ENCODE measurements around the gene ALDH4A1. TPM values are rescaled to one million over a fixed set of nuclear protein-coding genes. Genes with fewer than 3 reads are reported as not detected.

ALDH4A1 gene
- total RNA-seq, 1 donor from 2014 or later, result 35.9 TPM

DNA sequence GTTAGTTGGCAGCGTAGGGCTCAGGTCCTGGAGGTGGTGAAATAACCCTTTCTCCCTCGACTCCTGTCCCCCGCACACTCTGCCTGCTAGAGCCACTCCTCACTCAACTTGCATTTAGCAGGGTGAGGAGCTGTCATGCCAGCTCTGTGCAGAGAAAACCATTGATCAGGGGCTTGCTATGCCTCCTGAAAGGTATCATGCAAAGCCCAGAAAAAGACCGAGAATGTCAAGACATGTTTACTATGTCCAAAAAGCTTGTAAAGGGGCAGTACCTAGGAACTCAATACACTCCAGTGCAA is 18.0 kb downstream of the ALDH4A1 start:
- intact Hi-C loops (cut with micrococcal nuclease), result no loop called here
- no peaks in the 10 kb centered on the region for H3K27me3 ChIP-seq (ENCODE audit: low read depth)
- H3K4me3 ChIP-seq, result no peak overlapping the region
- peaks cover 29% of the 10 kb centered on the region for H3K36me3 ChIP-seq
- H3K27ac ChIP-seq (replicated peaks), result no peak overlapping the region
- H3K9me3 ChIP-seq (replicated peaks), result no peaks in the 10 kb centered on the region
- H3K4me1 ChIP-seq, result no peaks in the 10 kb centered on the region
- no peak for DNase-seq
- TF ChIP-seq, protein P1, sequence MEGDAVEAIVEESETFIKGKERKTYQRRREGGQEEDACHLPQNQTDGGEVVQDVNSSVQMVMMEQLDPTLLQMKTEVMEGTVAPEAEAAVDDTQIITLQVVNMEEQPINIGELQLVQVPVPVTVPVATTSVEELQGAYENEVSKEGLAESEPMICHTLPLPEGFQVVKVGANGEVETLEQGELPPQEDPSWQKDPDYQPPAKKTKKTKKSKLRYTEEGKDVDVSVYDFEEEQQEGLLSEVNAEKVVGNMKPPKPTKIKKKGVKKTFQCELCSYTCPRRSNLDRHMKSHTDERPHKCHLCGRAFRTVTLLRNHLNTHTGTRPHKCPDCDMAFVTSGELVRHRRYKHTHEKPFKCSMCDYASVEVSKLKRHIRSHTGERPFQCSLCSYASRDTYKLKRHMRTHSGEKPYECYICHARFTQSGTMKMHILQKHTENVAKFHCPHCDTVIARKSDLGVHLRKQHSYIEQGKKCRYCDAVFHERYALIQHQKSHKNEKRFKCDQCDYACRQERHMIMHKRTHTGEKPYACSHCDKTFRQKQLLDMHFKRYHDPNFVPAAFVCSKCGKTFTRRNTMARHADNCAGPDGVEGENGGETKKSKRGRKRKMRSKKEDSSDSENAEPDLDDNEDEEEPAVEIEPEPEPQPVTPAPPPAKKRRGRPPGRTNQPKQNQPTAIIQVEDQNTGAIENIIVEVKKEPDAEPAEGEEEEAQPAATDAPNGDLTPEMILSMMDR (IDR thresholded peaks at IDR 0.05; ENCODE audit: borderline replicate concordance), result no peak

DNA sequence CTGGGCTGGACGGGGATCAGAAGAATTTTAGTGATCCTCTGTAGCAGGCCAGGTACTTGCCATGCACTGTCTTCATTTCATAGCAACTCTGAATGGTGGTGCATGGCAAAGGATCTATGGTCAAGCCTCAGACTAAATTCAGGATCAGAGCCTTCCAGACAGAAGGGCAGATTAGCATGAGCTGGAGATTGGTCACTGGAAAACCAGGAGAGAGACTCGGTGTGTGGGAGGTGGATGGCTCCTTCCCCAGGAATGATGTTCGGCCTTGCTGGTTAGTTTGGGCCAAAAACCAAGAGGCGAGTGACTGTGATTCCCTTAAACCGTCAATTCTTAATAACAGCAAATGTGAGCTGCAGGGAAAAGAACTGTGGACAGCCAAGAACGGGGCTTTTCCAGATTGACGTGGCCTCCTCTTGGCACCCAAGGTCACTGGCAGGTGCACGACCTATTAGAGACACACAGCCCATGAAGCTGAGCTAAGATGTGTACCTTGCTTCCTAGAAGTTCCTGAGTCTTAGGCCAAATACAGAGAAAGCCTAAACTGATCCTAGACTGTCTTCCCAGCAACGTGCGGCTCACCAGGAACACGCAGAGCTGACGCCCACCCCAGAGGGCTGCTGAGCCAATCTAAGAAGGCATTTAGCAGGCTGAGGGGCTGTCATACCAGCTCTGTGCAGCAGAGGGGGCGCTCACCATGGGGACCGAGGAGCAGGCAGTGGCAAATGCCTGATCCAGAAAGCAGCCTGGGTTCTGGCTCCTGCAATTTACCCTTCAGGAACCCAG is 18.5 kb downstream of the ALDH4A1 start:
- Histone ChIP-seq H3K4me1 (no peaks in the 10 kb centered on the region), H3K27ac (replicated peaks) (no peak overlapping the region), H3K36me3 (peaks cover 24% of the 10 kb centered on the region), H3K27me3 (ENCODE audit: low read depth) (no peaks in the 10 kb centered on the region), H3K4me3 (no peak overlapping the region), H3K9me3 (replicated peaks) (no peaks in the 10 kb centered on the region)
- TF ChIP-seq, protein P1 (IDR thresholded peaks at IDR 0.05; ENCODE audit: borderline replicate concordance), result peak; percentile 96
- DNase-seq, result peak; percentile 78
- intact Hi-C loops (cut with micrococcal nuclease), result no loop called here

DNA sequence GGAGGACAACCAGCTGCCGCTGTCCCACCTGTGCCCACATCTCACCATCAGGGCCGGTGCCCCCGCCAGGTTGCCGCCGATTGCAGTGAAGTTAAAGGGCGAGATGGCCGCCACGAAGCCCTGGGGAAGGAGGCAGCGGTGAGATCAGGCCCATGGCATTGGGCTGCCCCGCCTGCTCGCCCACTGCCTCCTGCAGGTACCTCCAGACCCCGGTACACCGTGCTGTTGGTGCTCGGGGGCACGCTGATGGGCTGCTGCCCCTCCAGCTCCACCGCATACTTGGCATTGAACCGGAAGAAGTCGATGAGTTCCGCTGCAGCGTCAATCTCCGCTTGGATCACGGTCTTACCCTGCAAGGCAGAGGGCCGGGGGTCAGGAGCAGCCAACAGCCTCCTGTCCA is 19.3 kb downstream of the ALDH4A1 start:
- peaks cover 19% of the 10 kb centered on the region for H3K36me3 ChIP-seq

DNA sequence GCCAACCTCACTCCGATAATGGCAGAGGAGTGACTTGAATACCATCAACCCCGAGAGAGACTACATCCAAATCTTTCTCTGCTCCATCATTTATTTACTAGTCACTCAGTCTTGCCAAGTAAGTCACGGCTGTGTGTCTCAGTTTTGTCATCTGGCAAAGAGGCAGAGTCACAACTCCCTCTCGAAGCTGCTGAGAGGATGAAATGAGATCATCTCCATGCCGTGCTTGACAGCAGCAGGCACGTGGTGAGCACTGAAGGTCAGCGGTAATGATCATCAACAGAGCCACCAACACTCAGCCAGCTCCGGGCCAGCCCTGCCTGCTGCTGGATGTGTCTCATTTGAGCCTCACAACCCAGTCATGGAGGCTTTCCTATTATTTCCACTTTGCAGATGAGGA is 19.9 kb downstream of the ALDH4A1 start:
- no peak for DNase-seq
- H3K4me3 ChIP-seq, result no peak overlapping the region
- H3K9me3 ChIP-seq (replicated peaks), result no peaks in the 10 kb centered on the region
- H3K4me1 ChIP-seq, result no peaks in the 10 kb centered on the region
- H3K27ac ChIP-seq (replicated peaks), result no peak overlapping the region
- intact Hi-C loops (cut with micrococcal nuclease), result no loop called here
- TF ChIP-seq, protein P1 (IDR thresholded peaks at IDR 0.05; ENCODE audit: borderline replicate concordance), result no peak
- H3K27me3 ChIP-seq (ENCODE audit: low read depth), result no peaks in the 10 kb centered on the region
- H3K36me3 ChIP-seq, result peaks cover 19% of the 10 kb centered on the region

More for the DNA sequence above, 19.3 kb downstream of the ALDH4A1 start:
- Histone ChIP-seq H3K9me3 (replicated peaks) (no peaks in the 10 kb centered on the region), H3K27me3 (ENCODE audit: low read depth) (no peaks in the 10 kb centered on the region), H3K4me1 (no peaks in the 10 kb centered on the region), H3K27ac (replicated peaks) (no peak overlapping the region), H3K4me3 (no peak overlapping the region)
- TF ChIP-seq, protein P1 (IDR thresholded peaks at IDR 0.05; ENCODE audit: borderline replicate concordance), result no peak
- intact Hi-C loops (cut with micrococcal nuclease), result no loop called here
- no peak for DNase-seq

DNA sequence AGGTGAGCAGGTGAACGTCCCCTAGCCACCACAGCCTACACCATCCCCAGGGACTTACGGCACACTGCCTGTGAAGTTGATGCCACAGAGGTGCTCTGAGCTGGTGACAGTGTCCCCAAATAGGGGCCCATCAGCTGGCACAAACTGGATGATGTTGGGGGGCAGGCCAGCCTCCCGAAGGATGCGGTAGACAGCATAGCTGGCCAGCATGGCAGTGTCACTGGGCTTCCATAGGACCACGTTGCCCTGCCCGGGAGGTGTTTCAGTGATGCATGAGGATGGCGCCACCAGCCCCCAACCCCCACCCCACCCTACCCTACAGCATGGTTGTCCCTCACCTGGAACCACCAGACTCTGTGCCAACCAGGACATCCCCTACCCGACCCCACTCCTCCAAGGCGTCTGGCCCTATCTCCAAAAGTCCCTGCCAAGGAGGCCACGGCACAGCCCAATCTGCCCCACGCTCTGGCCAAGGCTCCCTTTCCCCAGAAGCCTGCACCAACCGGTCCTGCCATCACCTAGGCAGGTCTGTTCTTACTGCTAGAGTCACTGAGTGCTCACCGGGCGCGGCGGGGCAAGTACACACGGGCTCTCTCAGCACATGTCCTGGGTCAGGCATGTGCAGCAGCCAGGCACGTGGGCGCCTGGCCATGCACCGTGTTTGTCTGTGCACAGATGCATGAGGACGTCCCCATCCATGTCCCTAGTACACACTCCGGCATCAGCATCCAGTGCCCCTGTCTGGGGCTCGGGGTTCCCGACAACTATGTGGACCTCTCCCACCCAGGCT is 20.5 kb downstream of the ALDH4A1 start:
- Histone ChIP-seq H3K4me1 (no peaks in the 10 kb centered on the region), H3K27ac (replicated peaks) (no peak overlapping the region), H3K36me3 (peaks cover 19% of the 10 kb centered on the region), H3K4me3 (no peak overlapping the region), H3K9me3 (replicated peaks) (no peaks in the 10 kb centered on the region), H3K27me3 (ENCODE audit: low read depth) (no peaks in the 10 kb centered on the region)
- DNase-seq, result no peak
- TF ChIP-seq, protein P1 (IDR thresholded peaks at IDR 0.05; ENCODE audit: borderline replicate concordance), result no peak
- intact Hi-C loops (cut with micrococcal nuclease), result no loop called here
